Stimulated activated CD8-positive, alpha-beta memory T cell treated with anti-CD3 and anti-CD28 coated beads, Interleukin-12 subunit alpha, Interleukin-12 subunit beta, amount 100 ng/mL, for 1 hour (primary cell): ENCODE data around the gene NOS1AP.
"Not testable (repeated sequence)": the region's sequence is repeated elsewhere in the genome, so short reads cannot be mapped to it uniquely, and the experiment has no call there.

Source experiments
- DNase-seq: peaks from one replicate; pipeline ENCODE4 v3.0.0-alpha.2; 2020; ENCODE audit warnings: low read depth

Gene NOS1AP

DNA sequence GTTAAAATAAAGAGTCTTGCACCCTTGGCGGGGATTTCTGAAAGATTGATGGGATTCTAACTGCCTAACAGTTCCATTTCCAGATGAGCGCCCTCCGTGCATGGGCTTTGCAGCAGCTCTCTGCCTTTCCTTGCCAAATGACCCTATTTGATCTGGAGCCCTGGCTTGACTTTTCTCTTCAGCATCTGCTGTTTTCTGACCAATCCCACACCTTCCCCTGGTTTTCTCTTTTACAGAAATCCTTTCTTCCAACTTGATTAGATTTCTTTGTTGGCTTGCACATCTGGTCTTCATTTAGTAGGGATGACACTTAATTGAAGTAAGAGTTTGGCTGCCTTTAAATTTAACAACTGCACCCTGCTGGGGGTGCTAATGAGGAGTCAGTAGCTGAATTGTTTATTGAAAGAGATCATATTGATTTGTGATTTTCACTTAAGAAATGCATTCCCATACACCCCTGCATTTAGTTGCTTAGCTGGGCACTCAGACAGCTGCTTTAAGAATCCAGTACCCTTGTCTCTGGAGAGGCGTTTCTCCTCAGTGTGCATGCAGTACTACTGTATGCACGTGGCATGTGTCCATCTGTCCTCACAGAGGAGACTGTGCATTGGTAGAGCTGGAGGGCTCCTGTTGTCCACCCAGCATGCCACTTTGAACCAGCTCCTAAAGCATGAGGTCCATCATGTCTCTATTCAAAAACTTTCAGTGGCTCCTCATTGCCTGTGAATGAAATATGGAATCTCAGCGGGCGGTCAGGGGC is 99.7 kb downstream of the NOS1AP start:
- DNase-seq: no peak

DNA sequence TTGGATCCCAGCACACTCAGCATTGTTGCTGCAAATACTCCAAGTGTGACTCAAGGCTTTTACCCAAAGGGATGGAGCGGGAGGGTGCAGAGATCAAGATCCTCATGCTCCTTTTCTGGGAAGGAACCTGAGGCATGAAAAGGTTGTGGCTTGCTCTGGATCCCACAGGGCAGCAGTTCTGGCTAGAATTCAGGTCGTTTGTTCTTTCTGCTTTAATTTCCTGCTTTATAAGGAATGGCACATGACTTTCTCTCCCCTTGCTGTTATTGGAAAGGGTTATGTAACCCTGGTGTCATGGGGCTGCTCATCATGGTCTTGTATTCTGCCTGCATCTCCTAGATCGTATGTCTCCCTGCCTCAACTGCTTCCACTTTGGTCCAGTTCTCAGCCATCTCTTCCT is 101.6 kb downstream of the NOS1AP start:
- no peak for DNase-seq

DNA sequence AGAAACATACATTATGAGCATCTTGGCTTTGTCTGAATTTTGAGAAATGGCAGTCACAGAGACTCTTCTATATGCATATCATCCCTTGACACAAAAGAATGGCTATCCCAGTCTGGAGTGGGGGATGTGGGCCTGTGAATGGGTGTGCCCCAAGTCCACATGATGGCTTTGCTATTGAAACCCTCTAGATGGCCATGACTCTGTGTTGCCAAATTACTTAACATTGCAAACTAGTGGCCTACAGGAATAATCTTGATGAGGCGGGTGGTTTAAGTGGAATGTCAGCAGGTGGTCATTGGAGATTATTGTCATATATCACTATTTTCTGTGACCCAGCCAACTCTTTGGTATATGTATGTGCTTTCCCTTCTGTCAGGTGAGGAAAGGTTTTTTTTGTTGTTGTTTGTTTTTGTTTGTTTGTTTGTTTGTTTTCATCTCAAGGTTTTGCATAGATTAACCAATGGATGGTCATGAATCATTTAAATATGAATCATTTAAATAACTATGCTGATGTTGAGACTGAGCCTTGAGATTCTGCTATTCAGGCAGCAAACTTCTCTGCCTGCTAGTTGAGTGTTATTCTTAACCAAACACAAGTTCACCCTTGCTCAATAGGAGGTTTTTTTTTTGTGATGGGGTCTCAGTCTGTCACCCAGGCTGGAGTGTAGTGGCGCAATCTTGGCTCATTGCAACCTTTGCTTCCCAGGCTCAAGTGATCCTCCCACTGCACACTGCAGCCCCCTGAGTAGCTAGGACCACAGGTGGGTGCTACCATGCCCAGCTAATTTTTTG is 103.0 kb downstream of the NOS1AP start:
- DNase-seq: no peak

DNA sequence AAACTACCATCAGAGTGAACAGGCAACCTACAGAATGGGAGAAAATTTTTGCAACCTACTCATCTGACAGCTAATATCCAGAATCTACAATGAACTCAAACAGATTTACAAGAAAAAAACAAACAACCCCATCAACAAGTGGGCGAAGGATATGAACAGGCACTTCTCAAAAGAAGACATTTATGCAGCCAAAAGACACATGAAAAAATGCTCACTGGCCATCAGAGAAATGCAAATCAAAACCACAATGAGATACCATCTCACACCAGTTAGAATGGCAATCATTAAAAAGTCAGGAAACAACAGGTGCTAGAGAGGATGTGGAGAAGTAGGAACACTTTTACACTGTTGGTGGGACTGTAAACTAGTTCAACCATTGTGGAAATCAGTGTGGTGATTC is 104.1 kb downstream of the NOS1AP start:
- DNase-seq: not testable (repeated sequence)

DNA sequence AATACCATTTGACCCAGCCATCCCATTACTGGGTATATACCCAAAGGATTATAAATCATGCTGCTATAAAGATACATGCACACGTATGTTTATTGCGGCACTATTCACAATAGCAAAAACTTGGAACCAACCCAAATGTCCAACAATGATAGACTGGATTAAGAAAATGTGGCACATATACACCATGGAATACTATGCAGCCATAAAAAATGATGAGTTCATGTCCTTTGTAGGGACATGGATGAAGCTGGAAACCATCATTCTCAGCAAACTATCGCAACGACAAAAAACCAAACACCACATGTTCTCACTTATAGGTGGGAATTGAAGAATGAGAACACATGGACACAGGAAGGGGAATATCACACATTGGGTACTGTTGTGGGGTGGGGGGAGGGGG is 104.5 kb downstream of the NOS1AP start:
- DNase-seq: not testable (repeated sequence)

DNA sequence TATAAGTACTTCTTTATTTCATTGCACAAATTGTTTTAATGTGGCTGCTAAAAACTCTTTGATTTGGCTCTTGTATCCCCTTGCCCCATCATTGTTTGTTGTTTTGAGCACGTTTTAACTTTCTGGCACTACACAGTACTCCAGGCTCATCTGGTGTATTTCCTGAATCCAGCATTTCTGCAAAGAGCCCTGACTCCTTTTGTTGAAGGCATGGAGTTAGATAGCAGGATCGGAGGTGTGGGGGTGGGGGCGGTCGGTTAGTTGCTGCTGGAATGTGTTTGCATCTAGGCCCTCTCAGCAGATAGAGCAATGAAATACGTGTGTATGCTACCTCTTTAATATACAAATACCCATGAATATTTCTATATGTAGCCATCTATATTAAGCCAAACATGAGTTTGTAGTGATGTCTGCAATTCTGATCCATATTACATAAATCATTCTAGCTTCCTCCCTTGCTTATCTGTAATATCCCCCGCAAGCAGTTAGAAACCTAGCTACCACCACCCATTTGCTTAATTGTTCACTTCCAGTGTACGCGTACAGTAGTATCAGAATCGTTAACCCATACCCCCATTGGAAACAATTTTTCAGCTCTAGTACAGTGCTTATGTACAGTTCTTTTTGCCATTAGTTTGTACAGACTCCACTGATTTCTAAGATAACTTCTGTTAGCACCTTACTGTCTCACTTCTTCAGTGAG is 106.0 kb downstream of the NOS1AP start:
- no peak for DNase-seq

DNA sequence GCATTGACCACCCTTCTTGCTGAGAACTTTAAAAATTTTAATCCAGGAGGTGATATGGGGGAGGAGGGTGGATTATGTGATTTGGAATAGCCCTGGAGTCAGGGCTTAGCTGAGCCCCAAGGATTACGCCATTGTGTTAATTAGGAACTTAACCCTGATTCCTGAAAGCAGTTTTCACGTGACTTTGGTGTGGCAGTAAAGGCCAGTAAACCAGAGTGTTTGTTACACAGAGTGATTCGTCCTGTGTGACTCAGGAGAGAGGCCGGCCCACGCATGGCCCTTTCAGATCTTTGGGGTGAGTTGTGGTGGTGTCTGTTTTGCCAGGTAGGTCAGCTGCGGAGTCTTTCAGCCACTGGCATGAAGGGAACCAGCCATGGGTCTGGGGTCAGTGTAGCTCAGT is 107.6 kb downstream of the NOS1AP start:
- no peak for DNase-seq

DNA sequence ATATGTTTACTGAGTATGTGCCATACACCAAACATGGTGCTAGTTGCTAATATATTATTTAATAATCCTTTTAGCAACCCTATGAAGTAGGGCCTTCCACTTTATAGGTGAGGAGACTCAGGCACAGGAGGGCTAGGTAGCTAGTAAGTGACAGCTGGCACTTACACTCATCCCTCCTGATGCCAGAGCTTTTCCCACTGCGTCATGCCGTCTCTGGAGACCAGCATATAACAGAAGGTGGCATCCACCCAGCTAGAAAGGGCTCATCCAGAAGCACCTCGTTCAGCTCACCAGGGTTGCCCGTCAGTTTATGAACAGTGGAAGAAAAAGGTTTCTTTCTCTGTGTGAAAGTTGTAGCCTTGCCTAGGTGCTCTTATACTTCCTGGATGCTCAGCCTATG is 108.9 kb downstream of the NOS1AP start:
- DNase-seq: no peak

DNA sequence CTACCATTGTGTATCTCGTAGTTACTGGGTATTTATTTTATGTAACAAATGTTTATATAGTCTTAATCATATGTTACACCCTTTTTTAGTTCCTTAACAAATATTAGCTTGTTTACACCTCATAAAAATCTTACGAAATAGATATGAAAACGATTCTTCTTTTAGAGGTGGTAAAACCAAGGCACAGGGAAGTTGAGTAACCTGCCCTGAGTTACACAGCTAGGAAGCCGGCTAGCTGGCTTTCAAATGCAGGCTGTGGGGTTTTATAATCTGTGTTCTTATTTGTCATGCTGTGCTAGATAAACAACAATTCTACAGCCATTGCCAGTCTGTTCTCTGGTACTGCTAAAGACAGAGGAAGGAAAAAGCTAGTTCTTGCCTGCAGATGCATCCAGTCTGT is 109.6 kb downstream of the NOS1AP start:
- DNase-seq: no peak

DNA sequence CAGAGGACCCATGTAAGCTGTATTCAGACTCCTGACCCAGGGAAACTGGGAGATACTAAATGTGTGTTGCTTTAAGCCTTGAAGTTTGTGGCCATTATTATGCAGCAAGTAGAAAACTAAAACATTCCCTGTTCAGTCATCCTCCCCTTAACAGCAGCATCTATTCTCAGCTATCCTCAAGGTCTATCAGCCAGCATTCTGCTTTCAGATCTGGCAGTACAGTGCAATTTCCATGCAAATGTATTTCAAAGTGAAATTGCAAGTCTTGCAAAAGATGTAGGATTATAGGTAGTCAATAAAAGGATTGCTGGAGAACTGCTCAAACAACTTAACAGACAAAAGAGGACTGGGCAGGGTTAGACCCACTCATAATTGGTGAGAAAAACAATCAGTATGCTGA is 111.3 kb downstream of the NOS1AP start:
- no peak for DNase-seq

DNA sequence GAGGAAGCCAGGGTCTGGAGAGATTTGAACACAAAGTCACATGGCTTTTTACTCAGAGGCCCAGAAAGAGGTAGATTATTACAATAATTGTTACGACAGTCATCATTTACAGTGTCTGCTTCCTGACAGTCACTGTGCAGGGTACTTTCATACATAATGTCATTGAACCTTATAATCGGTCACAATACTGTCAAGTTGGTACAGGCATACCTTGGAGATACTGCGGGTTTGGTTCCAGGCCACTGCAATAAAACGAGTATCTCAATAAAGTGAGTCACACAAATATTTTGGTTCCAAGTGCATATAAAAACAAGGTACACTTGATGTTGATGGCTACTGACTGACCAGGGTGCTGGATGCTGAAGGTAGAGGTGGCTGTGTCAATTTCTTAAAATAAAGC is 112.6 kb downstream of the NOS1AP start:
- DNase-seq: no peak

DNA sequence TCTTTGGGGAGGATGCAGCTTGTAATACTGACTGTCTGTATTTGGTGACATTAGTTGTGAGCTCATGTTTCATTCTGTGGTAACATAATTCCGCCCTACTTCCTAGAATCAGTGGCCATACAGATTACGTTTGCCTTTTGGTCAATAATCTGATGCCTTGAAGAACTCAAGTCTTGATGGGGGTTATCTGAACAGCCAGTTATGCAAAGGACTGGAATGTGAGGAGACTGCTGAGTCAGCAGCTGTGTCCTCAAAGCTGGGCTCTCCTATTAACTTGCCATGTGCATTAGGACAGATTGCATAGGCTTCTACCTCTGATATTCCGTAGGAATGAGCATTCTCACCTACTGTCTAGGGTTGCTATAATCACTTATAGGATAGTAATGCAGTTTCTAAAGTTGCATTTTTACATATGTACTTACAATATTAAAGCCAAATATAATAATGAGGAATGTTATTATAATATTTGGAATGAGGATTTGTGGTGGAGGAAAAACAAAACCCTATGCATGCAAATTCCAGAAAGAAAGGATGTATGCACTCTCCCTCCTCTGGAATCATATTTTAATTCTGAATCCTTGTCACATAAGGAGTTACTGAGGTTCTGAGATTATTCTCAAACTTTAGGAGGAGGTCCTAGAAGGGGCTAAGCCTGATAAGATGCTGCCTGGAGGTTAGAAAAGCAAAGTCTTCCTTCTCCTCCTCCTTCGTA is 116.0 kb downstream of the NOS1AP start:
- DNase-seq: no peak

DNA sequence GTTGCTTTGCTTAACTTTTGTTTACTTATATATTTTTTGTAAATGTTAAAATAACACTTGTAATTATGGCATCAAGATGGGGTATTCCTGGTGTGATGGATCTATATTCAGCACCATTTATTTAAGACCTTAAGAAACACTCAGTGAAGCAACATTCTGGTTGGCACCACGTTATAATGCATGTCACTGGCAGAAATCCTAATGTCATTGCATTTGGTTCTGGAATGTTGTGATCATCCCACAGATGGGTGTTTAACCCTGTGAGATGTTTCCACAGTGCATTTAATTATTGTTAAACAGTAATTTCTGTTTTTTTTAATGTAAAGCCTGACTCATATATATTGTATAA is 116.5 kb downstream of the NOS1AP start:
- DNase-seq: no peak

DNA sequence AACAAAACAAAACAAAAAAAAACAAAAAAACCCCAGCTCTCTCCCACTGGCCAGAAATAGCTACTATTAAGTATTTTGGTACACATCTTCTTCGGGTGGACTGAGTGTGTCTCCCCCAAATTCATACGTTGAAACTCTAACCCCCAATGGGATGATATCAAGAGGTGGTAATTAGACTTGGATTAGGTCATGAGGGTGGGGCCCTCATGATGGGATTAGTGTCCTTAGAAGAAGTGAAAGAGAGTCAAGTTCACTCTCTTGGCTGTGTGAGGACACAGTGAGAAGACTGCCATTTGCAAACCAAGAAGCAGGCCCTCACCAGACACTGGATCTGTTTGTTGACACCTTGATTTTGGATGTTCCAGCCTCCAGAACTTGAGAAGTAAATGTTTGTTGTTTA is 116.9 kb downstream of the NOS1AP start:
- DNase-seq: no peak

DNA sequence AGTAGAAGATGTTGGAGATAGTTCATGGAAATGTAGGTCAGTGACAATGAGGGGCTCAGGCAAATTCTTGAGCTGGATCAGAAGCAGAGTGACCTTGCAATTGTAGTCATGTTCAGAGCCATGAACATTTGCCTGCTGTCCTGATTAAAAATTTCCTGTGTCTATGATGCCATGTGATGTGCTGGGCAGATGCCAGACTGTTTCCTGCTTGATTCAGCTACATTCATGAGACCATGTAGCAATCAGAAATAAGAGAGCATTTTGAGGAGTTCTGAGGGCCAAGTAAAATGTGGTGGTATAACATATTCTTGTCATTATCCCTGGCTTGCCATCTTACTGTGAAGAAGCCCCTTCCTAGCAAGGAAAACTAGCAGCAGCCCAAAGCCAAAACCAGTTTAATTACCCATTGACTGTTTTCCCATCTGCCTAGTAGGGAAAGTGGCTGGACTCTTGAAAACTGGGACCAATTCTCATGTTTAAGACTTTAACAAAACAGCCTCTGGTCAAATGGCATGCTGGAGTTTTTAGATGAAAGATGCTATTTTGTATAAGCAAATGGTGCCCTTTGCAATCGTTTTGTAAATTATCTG is 118.3 kb downstream of the NOS1AP start:
- no peak for DNase-seq

DNA sequence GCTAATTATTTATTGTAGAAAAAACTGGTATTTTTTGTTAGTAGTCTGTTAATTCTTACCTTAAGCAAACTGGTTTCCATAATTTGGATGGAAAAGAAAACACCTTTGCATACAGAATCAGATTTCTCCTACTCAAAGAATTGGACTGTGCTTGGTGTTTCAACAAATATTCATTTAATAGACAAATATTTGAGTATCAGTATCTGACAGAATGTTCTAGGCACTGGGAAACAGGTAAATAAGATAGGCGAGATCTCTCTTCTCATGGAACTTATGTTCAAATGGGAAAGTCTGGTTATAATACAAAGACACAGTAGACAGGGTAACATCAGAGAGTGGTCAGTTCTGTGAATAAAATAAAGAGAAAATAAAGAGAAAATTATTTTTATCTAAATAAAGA is 119.9 kb downstream of the NOS1AP start:
- DNase-seq: no peak

DNA sequence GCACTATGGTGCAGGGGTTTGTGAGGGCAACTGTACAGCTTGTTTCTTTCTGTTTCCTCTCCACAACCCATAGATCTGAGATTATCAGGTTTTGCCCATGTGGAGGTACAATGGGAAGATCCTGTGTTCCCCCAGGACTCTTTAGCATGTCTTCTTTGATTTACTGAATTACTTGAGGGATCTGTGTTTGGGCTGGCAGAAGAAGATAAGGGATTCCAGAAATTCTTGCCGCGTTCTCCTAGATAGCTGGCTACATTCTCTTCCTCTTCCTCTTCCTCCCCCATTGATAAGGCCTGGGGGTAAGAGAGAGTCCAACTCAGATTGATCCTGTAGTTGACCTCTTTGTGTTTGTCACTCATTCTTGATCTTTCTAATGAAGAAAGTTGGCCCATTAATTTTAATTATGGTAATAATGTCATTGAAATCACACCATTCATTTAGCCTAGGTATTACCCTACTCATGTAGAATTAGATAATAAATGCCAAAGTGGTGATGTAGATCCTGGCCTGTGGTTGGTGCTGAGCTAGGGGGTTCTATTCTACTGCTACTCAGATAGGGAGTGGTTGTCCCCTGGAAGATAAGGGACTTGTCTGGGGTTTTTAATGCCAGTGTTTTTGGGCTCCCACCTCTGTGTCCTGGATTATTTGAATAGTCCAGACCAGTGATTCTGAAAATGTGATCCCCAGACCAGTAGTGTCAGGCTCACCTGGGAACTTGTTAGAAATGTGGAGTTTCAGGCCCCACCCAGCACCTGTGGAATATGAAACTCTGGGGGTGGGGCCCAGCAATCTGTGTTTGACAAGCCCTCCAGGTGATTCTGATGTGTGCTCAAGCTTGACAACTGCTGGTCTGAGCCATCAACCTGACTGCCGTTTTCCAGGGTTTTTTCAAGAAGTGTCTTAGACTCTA is 122.2 kb downstream of the NOS1AP start:
- no peak for DNase-seq

DNA sequence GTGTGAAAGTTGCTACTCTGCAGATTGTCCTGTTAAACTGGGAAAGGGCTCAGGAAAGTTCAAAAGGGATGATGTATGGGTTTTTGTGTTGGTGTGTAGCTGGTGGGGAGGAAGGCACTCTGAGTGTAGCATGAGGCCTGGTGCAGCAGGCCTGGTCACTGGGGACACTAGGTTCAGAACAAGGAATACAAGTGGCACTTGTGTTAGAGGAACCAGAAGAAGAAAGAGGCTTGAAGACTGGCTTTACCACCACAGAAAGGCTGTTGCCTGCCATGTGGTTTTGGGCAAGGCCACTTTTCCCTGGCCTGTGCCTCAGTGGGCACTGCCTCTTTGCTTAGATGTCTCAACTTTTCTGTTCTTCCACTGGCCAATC is 122.8 kb downstream of the NOS1AP start:
- no peak for DNase-seq

DNA sequence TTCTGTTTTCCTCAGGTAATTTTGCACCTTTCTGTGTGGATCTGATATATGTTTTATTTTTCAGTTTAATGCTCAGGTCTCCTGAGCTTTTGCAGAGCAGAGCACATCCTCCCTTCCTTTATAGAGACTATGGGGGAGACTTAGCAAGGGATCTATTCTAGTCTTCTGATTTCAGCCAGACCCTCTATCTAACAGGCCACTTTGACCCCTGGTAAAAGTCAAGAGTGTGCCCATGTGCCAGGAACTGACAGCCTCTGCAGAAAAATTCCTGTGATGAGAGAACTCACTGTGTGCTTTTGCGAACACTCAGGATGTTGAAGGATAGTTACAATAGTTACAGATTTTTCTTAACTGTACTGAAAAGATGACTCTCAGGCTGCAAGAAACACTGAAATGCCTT is 123.3 kb downstream of the NOS1AP start:
- no peak for DNase-seq

DNA sequence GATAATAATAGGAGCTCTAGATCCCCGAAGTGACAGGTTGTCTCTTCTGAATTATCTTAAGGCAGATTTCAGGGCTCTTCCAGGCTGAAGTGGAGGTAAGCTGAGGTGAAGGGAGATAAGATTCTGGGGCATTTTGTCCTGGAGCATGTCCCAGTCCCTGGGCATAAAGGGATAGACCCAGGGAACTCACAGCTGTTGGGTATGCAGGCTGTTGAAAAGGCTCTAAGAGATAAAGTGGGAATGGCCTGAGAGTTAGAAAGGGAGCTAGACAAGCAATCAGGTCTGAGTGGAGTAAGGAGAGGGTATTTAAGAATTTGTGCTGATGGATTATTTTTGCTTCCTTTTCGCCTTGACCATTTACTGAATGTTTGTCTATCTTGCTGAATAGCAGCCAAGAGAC is 123.7 kb downstream of the NOS1AP start:
- DNase-seq: no peak

DNA sequence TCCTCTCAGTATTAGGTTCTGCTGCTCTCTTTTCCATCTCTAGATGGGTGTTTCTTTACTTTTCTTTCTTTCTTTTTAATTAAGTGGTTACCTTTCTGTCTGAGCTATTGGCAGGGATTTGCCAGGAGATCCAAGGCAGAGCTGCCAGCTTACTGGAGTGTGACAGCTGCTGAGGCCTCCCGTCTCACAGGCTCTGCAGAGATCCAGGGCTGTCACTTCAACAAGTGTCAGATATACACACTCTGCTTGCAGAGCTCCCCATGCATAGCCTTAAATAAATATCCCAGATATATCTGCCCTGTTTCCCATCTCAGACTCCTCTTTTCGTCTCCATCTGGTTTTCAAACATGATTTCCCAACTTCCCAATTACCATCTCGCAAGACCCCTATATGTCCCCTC is 124.3 kb downstream of the NOS1AP start:
- DNase-seq: no peak
